HPDE6-E6E7 (cell line): ENCODE measurements around the gene HP1BP3.
"Not testable (repeated sequence)": the region's sequence is repeated elsewhere in the genome, so short reads cannot be mapped to it uniquely, and the experiment has no call there.

Experiments used
- DNase-seq: peaks from one replicate; pipeline ENCODE4 v3.0.0; 2011; ENCODE audit warnings: missing footprints; ENCODE audit errors: extremely low spot score

HP1BP3 gene, protein sequence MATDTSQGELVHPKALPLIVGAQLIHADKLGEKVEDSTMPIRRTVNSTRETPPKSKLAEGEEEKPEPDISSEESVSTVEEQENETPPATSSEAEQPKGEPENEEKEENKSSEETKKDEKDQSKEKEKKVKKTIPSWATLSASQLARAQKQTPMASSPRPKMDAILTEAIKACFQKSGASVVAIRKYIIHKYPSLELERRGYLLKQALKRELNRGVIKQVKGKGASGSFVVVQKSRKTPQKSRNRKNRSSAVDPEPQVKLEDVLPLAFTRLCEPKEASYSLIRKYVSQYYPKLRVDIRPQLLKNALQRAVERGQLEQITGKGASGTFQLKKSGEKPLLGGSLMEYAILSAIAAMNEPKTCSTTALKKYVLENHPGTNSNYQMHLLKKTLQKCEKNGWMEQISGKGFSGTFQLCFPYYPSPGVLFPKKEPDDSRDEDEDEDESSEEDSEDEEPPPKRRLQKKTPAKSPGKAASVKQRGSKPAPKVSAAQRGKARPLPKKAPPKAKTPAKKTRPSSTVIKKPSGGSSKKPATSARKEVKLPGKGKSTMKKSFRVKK

DNA sequence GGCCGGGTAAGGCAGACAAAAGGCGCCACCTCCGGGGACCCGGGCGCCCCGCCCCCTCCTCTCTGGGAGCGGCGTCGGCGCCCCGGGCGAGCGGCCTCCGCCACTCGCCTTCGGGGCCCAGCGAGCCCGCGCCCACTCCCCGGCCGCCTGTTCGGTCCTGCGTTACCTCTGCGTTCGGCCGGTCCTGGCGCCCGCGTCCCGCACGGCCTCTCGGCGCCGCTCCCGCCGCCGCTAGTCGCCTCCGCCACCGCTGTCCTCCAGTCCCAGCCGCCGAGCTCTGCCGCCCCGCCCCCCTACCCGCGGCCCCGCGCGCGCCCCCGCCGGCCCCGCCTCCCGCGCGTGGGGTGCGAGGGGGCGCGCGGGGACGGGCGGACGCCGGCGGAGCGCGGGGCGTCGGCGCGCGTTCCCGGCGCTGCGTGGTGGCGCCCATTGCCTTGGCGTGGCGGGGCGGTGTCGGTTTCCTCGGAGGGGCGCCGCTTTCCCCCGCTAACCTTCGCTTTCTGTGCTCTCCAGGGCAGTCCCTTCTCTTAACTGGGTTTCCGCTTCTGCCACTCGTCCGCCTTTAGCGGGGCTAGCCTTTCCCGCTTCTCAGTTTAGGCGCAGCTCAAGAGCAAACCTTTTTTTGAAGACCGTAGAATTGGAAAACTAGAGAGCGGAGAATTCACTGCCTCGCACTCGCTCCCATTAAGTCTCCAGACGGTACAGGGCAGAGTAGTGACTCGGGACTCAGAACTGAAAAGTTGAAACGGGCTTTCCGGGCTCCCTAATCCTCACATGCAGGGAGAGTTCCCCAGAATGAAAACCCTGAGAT is at the start of gene HP1BP3:
Gene HP1BP3 (minus strand): TSS at position 279 of the 811 bp plus-strand sequence. CDS start 6,867 bp downstream, outside the sequence.
- DNase-seq, result peak; percentile 37

DNA sequence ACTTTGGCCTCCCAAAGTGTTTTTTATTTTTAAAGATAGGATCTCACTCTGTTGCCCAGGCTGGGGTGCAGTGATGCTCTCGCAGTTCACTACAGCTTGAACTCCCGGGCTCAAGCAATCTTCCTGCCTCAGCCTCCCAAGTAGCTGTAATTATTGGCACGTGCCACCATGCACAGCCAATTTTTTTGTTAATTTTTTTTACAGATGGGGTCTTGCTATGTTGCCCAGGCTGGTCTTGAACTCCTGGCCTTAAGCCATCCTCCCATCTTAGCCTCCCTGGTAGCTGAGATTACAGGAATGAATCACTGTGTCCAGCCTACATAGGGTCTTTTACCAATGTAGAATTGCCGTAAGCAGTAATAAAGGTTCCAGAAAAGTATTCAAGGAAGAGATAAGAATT is 49.1 kb upstream of the HP1BP3 start:
- no peak for DNase-seq

DNA sequence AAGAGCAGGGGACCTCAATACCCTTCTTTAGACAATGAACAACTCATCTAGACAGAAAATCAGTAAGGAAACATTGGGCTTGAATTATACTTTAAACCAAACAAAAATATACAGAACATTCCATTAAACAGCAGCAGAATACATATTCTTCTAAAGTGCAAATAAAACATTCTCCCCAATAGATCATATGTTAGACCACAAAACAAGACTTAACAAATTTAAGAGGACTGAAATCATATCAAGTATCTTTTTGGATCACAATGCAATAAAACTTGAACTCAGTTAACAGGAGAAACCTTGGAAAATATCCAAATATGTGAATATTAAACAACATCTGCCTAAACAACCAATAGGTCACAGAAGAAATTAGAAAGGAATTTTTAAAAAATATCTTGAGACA is 47.7 kb upstream of the HP1BP3 start:
- DNase-seq, result no peak

DNA sequence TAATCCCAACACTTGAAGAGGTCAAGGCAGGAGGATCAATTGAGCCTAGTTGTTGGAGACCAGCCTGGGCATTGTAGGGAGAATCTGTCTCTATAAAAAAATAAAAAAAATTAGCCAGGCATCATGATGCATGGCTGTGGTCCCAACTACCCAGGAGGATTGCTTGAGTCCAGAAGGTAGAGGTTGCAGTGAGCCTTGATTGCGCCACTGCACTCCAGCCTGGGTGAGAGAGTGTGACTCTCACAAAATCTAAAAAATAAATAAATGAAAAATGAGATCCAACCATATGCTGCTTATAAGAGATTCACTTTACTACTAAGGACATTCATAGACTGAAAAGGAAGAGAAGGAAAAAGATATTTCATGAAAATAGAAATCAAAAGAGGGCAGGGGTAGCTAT is 47.1 kb upstream of the HP1BP3 start:
- DNase-seq, result no peak

DNA sequence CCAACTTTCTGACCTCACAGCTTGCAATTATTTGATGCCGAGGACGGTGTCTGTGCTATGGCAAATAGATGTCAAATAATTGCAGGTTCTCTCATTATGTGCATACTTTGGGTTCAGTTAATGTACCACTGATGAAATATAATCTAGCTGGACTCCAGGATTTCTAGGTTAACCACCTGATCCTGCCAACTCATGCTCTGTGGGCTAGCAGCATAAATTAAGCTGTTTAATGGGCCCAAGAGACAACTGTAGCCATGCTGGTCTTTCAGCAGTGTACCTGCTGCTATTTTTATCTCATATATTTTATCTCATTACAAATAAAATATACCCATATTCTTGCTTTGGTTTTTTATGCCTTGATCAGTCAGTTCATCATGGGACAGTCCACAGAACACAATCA is 43.3 kb upstream of the HP1BP3 start:
- DNase-seq, result no peak

DNA sequence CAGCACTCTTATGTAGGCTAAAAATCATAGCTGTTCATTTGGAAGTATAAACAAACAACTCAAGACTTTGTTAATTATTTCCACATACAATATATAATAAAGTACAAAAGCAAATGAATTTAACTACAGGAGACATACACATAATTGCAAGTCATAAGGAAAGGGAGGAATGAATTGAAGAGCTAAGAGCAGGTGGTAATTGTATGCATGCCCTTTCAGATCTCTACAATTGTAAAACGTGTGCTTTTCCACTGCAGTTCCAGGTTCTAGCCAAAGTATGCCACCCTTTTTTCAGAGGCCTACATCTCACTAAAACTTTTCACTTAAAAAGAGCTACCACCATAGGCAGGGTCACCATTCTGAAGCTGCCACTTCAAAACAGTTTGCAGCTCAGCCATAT is 42.8 kb upstream of the HP1BP3 start:
- no peak for DNase-seq

DNA sequence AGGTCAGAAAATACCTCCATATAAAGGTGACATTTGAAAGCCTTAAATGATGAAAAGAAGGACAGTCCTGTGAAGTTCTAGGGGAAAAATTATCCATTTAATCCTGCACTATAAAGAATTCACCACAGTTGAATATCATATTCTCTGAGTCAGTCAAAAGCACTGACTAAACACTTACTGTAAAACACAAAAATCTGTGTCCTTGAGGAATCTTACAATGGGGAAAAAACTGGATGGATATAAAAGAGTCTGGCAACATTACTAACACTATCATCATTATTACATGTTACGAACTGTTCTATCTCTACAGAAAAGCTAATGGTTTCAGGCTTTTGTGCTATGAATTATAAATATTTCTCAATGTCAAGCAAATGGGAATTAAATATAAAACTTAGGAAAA is 42.4 kb upstream of the HP1BP3 start:
- DNase-seq, result no peak

DNA sequence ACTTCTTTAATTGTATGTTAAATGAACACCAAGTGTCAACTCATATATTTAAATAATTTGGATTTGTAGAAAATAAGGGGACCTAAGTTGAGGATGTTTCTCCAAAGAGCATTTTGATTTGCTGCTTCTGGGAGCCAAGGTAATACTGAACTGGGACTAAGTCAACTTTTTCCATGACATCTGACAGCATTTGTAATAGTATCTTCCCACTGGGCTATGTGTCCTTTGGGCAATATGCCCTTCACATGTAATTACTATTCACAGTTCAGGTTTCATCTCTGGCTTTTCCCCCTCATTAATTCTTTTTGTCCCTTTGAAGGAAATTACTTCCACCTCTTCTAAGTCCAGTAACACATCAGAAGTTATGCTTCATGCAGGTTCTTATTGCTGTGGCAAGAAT is 36.7 kb upstream of the HP1BP3 start:
- no peak for DNase-seq

DNA sequence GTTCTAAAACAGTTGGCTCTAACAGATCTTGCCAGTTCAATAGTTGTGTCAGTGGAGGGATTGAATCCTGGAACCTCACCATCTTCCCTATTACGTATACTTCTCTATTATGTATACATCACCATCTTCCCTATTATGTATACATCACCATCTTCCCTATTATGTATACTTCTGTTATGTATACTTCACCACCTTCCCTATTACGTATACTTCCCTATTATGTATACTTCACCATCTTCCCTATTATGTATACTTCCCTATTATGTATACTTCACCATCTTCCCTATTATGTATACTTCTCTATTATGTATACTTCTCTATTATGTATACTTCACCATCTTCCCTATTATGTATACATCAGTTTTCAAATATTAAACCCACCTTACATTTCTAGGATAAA is 34.4 kb upstream of the HP1BP3 start:
- no peak for DNase-seq

DNA sequence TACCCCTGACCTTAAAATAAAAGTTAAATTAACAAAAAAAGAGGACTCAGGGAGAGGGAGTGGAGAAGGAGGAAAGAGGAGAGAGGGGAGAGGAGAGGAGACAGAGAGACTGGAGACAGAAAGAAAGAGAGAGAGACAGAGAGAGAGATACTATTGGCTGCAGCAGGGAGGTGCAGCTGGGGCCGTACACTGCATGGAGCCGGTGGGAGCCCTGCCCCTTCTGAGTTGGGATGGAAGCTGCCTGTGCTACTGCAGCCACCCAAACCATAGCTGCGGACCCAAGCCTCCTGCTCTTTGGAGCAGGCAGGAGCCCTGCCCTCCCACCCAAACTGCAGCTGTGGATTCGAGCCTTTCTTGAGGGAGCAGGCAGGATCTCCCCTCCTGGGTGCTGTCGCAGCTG is 32.7 kb upstream of the HP1BP3 start:
- no peak for DNase-seq

DNA sequence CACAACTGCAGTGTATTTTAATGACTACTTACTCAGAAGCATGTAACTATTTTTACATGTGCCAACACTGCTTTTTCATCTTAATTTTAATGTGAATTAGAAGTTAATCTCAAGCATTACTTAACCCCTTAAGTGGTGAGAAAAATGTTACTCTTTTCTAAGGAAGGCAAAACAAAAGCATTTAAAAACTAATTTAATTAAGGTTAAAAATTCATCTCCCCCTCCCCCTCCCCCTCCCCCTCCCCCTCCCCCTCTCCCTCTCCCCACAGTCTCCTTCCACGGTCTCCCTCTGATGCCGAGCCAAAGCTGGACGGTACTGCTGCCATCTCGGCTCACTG is 27.4 kb upstream of the HP1BP3 start:
- no peak for DNase-seq

DNA sequence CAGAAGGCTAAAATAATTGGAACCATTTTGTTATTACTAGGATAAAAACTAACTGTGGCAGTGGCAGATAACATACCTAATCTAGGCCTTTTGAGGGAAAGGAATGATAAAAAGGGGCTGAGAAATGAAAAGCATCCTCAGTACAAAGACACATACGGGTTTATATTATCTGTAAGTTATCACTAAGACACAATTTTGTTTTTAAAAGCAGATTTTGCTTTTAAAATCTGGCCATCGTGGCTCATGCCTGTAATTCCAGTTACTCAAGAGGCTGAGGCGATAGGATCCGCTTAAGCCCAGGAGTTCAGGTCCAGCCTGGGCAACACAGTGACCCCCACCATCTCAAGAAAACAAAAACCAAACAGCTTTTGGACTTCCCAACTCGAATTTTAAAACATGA is 24.8 kb upstream of the HP1BP3 start:
- no peak for DNase-seq

DNA sequence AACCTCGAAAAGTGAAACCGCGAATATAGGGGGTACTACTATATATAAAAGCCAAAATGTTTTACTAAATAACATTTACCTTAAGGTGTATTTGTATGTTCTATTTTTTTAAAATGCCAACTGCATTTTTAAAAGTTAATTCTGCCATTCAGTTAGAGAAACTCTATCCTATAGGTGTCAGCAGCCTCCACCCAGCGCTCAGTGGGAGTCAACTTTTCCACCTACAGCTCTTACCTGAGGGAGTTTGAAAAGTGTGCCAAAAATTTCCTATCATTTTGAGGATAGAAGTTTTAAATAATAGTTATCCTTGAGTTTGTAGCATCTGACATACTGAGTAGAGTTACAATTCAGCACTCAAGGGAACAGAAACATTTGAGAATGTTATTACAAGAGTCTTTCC is 6.1 kb upstream of the HP1BP3 start:
- no peak for DNase-seq

DNA sequence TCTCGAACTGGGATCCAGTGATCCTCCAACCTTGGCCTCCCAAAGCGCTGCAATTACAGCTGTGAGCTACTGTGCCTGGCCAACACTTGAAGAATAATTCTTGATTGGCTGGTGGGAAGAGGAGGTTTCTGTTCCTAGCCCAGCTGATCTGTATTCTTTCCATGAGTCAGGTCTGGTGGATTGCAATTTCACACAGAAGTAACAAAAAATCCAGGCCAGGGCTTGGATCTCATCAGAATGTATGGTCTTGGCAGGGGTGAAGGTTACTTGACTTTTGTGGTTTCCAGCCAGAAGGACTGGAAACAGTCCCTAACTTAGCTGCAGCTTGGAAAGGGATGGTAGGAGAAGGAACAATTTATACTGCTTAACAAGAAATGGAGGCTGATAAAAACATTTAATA is 5.1 kb upstream of the HP1BP3 start:
- no peak for DNase-seq

DNA sequence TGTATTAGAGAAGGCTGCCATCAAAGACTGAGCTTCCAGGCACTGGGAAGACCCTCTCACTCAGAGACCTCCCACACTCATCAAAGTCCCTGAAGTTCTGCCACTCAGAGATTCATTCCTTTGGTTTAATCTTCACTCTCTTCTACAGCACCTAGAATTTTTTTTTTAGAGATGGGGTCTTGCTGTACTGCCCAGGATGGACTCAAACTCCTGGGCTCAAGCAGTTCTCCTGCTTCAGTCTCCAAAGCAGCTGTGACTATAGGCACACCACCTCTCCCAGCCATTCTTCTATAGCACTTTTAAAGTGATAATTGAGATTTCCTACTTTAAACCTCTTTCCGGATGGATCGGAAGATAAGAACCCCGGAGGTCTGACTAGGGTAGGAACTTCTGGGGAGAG is 3.7 kb upstream of the HP1BP3 start:
- no peak for DNase-seq

DNA sequence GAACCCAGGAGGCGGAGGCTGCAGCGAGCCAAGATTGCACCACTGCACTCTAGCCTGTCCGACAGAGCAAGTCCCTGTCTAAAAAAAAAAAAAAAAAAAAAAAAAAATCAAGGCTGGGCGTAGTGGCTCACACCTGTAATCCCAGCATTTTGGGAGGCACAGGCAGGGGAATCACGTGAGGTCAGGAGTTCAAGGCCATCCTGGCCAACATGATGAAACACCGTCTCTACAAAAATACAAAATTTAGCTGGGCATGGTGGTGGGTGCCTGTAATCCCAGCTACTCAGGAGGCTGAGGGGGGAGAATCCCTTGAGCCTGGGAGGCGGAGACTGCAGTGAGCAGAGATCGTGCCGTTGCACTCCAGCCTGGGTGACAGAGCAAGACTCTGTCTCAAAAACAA is 2.5 kb upstream of the HP1BP3 start:
- not testable (repeated sequence) for DNase-seq

DNA sequence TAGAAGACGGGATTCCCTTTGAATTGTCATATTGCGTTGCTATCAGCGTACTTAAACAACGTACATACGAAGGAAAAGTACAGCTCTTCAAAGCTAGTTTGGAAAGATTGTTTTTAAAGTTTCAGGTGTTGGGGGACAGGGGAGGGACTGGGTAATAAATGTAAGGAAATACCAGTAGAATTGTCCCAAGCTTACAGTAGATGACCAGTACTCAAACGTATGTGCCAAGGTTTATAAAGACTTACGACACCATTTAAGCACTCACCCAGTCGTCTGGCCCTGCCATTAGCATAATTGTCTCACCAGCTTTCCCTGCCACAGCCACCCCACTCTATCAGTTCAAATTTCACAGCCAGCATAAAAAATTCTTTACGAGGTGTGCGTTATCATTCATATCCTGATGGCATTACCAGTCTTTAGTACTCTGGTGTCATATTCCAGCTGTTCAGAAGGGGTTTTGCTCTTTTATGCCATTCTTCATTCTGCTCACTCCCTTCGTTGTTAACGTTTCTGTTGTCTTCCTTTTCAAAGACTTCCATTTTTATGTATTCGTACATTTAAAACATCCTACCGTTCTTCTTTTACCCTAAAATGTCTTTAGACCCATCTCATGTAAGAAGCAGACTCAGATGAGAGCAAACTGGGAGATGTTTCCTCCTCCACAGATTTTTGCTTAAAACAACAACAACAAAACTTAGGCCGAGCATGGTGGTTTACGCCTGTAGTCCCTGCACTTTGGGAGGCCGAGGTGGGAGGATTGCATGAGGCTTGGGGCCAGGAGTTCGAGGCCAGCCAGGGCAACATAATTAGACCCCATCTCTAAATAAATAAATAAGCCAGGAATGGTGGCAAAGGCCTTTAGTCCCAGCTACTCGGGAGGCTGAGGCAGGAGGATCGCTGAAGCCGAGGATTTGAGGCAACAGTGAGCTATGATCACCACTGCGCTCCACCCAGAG is 1.0 kb upstream of the HP1BP3 start:
- DNase-seq, result peak; percentile 16

DNA sequence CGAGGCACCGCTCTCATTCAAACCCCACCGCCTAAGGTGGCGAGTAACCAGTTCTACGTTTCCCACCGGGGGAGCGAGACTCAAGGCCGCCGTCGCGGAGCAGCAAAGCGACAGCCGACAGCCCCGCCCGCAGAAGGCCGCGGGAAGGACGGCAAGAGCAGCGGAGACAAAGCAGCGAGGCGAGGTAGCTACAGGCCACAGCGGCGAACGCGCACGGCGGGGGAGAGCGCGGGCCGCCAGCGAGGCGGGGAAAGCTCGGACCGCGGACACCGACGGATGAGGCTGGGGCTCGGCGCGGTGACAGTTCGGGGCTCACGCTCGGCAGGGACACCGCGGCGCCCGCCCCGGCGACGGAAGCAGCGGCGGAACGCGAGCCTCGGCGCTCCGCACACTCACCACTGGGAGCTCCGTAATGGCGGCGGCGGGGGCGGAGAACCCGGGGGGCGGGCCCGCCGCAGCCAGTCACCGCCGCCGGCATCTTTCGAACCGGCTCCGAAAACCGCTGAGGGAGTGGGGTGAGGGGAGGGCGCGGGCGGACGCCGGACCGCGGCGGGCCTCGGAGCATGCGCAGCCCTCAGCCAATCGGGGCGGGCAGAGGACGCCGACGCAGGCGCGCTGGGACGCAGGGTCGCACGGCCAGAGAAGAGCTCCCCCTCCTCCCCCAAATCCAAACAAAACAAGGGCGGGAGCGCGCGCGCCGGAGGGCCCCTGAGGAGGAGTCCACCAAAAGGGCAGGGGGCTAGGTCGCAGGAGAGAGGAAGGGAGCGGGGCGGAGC is 666 bp downstream of the HP1BP3 start:
- peak; percentile 93 for DNase-seq

DNA sequence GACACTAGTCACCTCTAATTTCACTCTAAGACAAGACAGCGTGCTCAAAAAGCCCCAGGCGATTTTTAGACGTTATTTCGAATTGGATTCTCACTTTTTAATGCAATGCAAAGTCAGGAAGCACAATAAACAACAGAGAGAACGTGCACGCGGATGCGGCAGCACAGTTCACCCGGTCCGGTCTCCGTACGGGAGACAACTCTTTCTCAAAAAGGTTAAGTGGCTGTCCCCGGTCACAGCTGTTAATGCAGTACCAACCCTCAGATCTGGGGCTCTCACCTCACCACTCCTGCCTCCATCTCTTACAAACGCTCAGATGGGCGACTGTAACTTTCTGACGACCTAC is 1.2 kb downstream of the HP1BP3 start:
- peak; percentile 3 for DNase-seq

DNA sequence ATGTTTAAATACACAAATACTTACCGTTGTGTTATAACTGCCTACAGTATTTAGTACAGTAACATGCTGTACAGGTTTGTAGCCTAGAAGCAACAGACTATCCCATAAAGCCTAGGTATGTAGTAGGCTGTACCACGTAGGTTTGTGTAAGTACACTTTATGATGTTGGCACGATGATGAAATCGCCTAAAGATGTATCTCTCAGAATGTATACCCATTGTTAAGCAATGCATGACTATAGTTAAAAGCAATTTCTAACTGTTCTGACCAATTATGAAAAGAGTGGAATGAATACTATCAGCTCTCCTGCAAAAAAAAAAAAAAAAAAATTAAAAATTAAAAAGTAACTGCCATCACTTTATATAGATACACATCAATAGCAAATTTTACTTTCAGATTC is 11.4 kb downstream of the HP1BP3 start:
- DNase-seq, result no peak

DNA sequence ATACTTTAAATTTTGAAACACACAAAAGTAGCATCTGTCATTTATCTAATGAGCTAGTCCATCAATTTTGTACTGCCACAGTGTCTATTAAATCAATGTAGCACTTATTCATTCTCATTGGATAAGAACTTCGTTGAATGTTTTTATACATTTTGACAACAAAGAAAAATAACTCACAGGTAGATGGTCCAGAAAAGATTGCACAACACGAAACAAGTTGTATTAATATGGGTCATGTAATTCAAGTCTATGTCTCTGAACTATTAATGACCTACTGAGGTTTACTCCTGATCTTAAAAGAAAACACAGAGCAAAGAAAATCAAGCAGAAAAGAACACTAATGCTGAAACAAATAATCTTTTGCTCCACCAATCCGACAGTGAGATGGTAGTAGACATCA is 15.3 kb downstream of the HP1BP3 start:
- DNase-seq, result no peak
